HepG2 (cell line): Measurements from ENCODE around the gene EXOSC9. TPM values are rescaled to one million over a fixed set of nuclear protein-coding genes. Genes with fewer than 3 reads are reported as not detected.

ENCODE experiments used
- FOXA1 ChIP-seq, 2 experiments: fragments of 450-650 bp in 1 of 2; sonication (generic) in 1 of 2; formaldehyde crosslinking in 1 of 2; IDR thresholded peaks; 2 replicates each; pipeline versions ENCODE4 v1.4.0 to v1.6.1; 2016 to 2020; ENCODE audit warnings: missing genetic modification reagents in 1 of 2
- FOXP1 ChIP-seq, 2 experiments: fragments of 450-650 bp in 1 of 2; IDR thresholded peaks; 2 replicates each; pipeline ENCODE4 v1.6.1; 2017 to 2018; ENCODE audit warnings: antibody characterized with exemption in 1 of 2
- KDM6A ChIP-seq: IDR thresholded peaks from 2 replicates; pipeline ENCODE4 v1.6.1; 2016; ENCODE audit warnings: low read depth
- KMT2B ChIP-seq: IDR thresholded peaks from 2 replicates; pipeline ENCODE4 v1.6.1; 2016; ENCODE audit warnings: missing genetic modification reagents, missing compliant biosample characterization
- NKX3-1 ChIP-seq: sonication (generic); formaldehyde crosslinking; IDR thresholded peaks from 2 replicates; pipeline ENCODE4 v1.5.0; 2020; ENCODE audit warnings: missing genetic modification reagents
- RNF2 ChIP-seq: fragments of 450-650 bp; conservative IDR thresholded peaks from 2 replicates; pipeline ENCODE4 v1.6.1; 2016; ENCODE audit warnings: low read depth
- YY1 ChIP-seq: IDR thresholded peaks from 2 replicates; pipeline ENCODE4 v1.6.1; 2011; ENCODE audit warnings: low read length, low read depth, moderate library complexity, mild to moderate bottlenecking; ENCODE audit not compliant: insufficient read depth, insufficient replicate concordance
- ZFP36 ChIP-seq: fragments of 150-350 bp; IDR thresholded peaks from 2 replicates; pipeline ENCODE4 v1.6.1; 2018; ENCODE audit warnings: borderline replicate concordance, low read length, low read depth; ENCODE audit not compliant: partially characterized antibody
- ZNF235 ChIP-seq: sonication (generic); formaldehyde crosslinking; IDR thresholded peaks from 2 replicates; pipeline ENCODE4 v1.8.1; 2023; ENCODE audit warnings: mild to moderate bottlenecking, missing genetic modification reagents, borderline replicate concordance
- ZNF24 ChIP-seq: fragments of 450-650 bp; IDR thresholded peaks from 2 replicates; pipeline ENCODE4 v1.6.1; 2017; ENCODE audit warnings: antibody characterized with exemption, mild to moderate bottlenecking
- ZNF350 ChIP-seq: sonication (generic); formaldehyde crosslinking; IDR thresholded peaks from 2 replicates; pipeline ENCODE4 v1.4.0; 2020; ENCODE audit warnings: mild to moderate bottlenecking, low read depth, missing genetic modification reagents, borderline replicate concordance
- ZNF432 ChIP-seq: sonication (generic); formaldehyde crosslinking; IDR thresholded peaks from 2 replicates; pipeline ENCODE4 v1.5.0; 2020; ENCODE audit warnings: missing genetic modification reagents, mild to moderate bottlenecking, borderline replicate concordance
- ZNF557 ChIP-seq: sonication (generic); formaldehyde crosslinking; IDR thresholded peaks from 2 replicates; pipeline ENCODE4 v1.4.0; 2020; ENCODE audit warnings: missing genetic modification reagents
- ZNF558 ChIP-seq: sonication (generic); formaldehyde crosslinking; IDR thresholded peaks from 2 replicates; pipeline ENCODE4 v1.9.0; 2022; ENCODE audit warnings: mild to moderate bottlenecking, missing genetic modification reagents, borderline replicate concordance
- ZNF660 ChIP-seq: sonication (generic); formaldehyde crosslinking; IDR thresholded peaks from 2 replicates; pipeline ENCODE4 v1.5.1; 2020; ENCODE audit warnings: mild to moderate bottlenecking, low read depth, missing genetic modification reagents, borderline replicate concordance
- ZNF678 ChIP-seq: sonication (generic); formaldehyde crosslinking; IDR thresholded peaks from 2 replicates; pipeline ENCODE4 v1.4.0; 2020; ENCODE audit warnings: mild to moderate bottlenecking, missing genetic modification reagents
- ZNF839 ChIP-seq: sonication (generic); formaldehyde crosslinking; IDR thresholded peaks from 2 replicates; pipeline ENCODE4 v1.4.0; 2020; ENCODE audit warnings: missing genetic modification reagents, mild to moderate bottlenecking, borderline replicate concordance
- polyA plus RNA-seq, 8 experiments: library from polyadenylated mRNA; depleted of rRNA in 3 of 8; stranded (reverse) in 7 of 8; unstranded in 1 of 8; fragments of >200 nt; fragmentation: Illumina TruSeq in 4 of 8; extraction: Trizol in 4 of 8; gene quantifications; 2 replicates each; pipeline versions ENCODE4 v1.2.1 to v1.2.3, GENCODE V29; 2011 to 2016; ENCODE audit warnings: low read depth in 4 of 8, missing spikeins in 1 of 8, mixed read lengths in 1 of 8; ENCODE audit not compliant: insufficient read depth in 1 of 8
- total RNA-seq, 5 experiments: library from RNA; depleted of rRNA; stranded (reverse); fragments of >200 nt; fragmentation: Illumina TruSeq; extraction: Trizol; gene quantifications; 2 replicates each; pipeline ENCODE4 v1.2.3, GENCODE V29; 2016; ENCODE audit warnings: low read depth in 1 of 5
- TF ChIP-seq, protein P1 (sequence below): sonication (generic); formaldehyde crosslinking; IDR thresholded peaks from 2 replicates; pipeline ENCODE4 v1.4.0; 2020; ENCODE audit warnings: mild to moderate bottlenecking, low read depth, missing genetic modification reagents
- TF ChIP-seq, protein P2 (sequence below): sonication (generic); formaldehyde crosslinking; IDR thresholded peaks from 2 replicates; pipeline ENCODE4 v1.5.0; 2020; ENCODE audit warnings: mild to moderate bottlenecking, missing genetic modification reagents, borderline replicate concordance
- TF ChIP-seq, protein P3 (sequence below): sonication (generic); formaldehyde crosslinking; IDR thresholded peaks from 2 replicates; pipeline ENCODE4 v1.4.0; 2020; ENCODE audit warnings: missing genetic modification reagents

Gene EXOSC9
- total and polyA plus RNA-seq, 2 of the 13 experiments (the other 11 are each of a cell fraction or from before 2014, with no cell fraction given), result 26.0 to 48.0 TPM

DNA sequence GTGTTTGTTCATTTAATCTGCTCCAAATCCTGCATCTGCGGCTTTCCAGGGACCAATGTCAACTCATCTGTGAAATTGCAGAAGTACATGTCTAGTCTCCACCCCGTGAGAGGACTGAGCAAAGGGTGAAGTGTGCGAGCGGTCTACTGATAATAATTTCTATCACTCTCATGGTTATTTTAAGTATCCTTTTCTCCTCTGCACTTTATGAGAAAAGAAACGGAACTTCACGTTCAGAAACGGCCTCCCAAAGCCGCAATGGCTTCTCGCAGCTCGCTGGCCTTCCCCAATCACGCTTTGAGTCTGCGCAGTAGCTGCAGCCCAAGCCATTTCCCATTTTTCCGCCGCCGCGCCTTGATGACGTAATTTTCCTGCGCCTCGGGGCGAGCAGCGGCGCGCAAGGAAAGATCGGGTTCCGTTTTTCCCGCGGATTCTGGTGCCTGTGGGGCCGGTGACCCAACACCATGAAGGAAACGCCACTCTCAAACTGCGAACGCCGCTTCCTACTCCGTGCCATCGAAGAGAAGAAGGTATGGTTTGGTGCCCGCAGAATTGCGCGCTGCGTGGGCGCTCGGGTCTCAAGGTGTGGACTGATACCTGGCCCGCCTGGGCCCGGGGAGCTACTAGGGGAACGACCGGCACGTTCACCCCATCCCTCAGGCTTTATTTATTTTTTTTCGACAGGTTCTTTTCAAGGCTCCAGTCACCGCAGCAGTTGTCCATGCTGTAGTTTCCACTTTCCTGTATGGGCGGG is at the start of gene EXOSC9 (continued):
- no peak for TF ChIP-seq KDM6A
- TF ChIP-seq, protein P1, sequence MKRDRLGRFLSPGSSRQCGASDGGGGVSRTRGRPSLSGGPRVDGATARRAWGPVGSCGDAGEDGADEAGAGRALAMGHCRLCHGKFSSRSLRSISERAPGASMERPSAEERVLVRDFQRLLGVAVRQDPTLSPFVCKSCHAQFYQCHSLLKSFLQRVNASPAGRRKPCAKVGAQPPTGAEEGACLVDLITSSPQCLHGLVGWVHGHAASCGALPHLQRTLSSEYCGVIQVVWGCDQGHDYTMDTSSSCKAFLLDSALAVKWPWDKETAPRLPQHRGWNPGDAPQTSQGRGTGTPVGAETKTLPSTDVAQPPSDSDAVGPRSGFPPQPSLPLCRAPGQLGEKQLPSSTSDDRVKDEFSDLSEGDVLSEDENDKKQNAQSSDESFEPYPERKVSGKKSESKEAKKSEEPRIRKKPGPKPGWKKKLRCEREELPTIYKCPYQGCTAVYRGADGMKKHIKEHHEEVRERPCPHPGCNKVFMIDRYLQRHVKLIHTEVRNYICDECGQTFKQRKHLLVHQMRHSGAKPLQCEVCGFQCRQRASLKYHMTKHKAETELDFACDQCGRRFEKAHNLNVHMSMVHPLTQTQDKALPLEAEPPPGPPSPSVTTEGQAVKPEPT (CRISPR knock-in tag), result no peak
- TF ChIP-seq ZNF558 (CRISPR knock-in tag), result no peak
- TF ChIP-seq ZFP36, result no peak
- no peak for TF ChIP-seq FOXP1 (IDR thresholded peaks at IDR 0.05)
- no peak for TF ChIP-seq FOXP1 (CRISPR knock-in tag; IDR thresholded peaks at IDR 0.05)
- TF ChIP-seq, protein P2, sequence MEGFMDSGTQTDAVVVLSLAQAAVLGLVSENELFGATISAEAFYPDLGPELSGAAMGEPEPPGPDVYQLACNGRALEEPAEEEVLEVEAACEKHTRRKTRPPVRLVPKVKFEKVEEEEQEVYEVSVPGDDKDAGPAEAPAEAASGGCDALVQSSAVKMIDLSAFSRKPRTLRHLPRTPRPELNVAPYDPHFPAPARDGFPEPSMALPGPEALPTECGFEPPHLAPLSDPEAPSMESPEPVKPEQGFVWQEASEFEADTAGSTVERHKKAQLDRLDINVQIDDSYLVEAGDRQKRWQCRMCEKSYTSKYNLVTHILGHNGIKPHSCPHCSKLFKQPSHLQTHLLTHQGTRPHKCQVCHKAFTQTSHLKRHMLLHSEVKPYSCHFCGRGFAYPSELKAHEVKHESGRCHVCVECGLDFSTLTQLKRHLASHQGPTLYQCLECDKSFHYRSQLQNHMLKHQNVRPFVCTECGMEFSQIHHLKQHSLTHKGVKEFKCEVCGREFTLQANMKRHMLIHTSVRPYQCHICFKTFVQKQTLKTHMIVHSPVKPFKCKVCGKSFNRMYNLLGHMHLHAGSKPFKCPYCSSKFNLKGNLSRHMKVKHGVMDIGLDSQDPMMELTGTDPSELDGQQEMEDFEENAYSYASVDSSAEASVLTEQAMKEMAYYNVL (CRISPR knock-in tag), result no peak
- peak; percentile 89 for TF ChIP-seq YY1
- TF ChIP-seq ZNF24, result no peak
- TF ChIP-seq ZNF350, result peak; percentile 92
- no peak for TF ChIP-seq FOXA1 (IDR thresholded peaks at IDR 0.05)
- no peak for TF ChIP-seq FOXA1 (CRISPR knock-in tag; IDR thresholded peaks at IDR 0.05)
- TF ChIP-seq RNF2, result peak; percentile 56; the same call in 1 of the 2 replicates
- no peak for TF ChIP-seq ZNF432
- no peak for TF ChIP-seq ZNF660 (CRISPR knock-in tag)
- TF ChIP-seq, protein P3, sequence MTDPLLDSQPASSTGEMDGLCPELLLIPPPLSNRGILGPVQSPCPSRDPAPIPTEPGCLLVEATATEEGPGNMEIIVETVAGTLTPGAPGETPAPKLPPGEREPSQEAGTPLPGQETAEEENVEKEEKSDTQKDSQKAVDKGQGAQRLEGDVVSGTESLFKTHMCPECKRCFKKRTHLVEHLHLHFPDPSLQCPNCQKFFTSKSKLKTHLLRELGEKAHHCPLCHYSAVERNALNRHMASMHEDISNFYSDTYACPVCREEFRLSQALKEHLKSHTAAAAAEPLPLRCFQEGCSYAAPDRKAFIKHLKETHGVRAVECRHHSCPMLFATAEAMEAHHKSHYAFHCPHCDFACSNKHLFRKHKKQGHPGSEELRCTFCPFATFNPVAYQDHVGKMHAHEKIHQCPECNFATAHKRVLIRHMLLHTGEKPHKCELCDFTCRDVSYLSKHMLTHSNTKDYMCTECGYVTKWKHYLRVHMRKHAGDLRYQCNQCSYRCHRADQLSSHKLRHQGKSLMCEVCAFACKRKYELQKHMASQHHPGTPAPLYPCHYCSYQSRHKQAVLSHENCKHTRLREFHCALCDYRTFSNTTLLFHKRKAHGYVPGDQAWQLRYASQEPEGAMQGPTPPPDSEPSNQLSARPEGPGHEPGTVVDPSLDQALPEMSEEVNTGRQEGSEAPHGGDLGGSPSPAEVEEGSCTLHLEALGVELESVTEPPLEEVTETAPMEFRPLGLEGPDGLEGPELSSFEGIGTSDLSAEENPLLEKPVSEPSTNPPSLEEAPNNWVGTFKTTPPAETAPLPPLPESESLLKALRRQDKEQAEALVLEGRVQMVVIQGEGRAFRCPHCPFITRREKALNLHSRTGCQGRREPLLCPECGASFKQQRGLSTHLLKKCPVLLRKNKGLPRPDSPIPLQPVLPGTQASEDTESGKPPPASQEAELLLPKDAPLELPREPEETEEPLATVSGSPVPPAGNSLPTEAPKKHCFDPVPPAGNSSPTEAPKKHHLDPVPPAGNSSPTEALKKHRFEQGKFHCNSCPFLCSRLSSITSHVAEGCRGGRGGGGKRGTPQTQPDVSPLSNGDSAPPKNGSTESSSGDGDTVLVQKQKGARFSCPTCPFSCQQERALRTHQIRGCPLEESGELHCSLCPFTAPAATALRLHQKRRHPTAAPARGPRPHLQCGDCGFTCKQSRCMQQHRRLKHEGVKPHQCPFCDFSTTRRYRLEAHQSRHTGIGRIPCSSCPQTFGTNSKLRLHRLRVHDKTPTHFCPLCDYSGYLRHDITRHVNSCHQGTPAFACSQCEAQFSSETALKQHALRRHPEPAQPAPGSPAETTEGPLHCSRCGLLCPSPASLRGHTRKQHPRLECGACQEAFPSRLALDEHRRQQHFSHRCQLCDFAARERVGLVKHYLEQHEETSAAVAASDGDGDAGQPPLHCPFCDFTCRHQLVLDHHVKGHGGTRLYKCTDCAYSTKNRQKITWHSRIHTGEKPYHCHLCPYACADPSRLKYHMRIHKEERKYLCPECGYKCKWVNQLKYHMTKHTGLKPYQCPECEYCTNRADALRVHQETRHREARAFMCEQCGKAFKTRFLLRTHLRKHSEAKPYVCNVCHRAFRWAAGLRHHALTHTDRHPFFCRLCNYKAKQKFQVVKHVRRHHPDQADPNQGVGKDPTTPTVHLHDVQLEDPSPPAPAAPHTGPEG (CRISPR knock-in tag), result no peak; the same call in 1 of the 2 replicates
- TF ChIP-seq ZNF678, result no peak
- peak; percentile 100 for TF ChIP-seq KMT2B (CRISPR knock-in tag)
- TF ChIP-seq ZNF557 (CRISPR knock-in tag), result no peak
- peak; percentile 89; the same call in 1 of the 2 replicates for TF ChIP-seq NKX3-1 (CRISPR knock-in tag)
- TF ChIP-seq ZNF839 (CRISPR knock-in tag), result no peak
- TF ChIP-seq ZNF235, result no peak
